GM19468 (cell line): ENCODE results near the gene TSBP1.
"Not testable (repeated sequence)": the region's sequence is repeated elsewhere in the genome, so short reads cannot be mapped to it uniquely, and the experiment has no call there.

ENCODE experiments used
- ATAC-seq: cut with Tn5 transposase; IDR thresholded peaks from one replicate; pipeline ENCODE4 v1.9.1; 2021; ENCODE audit warnings: mild to moderate bottlenecking, moderate library complexity, moderate number of reproducible peaks; ENCODE audit not compliant: unreplicated experiment; ENCODE audit errors: extremely low read depth

The TSBP1 gene

DNA sequence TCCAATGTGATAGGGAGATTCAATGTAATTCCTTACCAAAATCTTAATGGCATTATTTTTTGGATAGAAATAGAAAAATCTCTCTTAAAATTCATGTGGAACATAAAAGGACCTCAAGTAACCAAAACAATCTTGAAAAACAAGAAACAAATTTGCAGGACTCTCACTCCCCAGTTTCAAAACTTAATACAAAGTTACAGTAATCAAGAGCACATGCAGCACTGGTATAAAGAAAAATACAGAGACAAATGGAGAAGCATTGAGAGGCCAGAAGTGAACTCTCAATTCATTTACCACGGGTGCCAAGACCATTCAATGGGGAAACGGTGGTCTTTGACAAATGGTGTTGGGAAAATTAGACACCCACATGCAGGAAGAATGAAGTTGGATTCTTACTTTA is 7.8 kb upstream of the TSBP1 start:
- no peak for ATAC-seq

DNA sequence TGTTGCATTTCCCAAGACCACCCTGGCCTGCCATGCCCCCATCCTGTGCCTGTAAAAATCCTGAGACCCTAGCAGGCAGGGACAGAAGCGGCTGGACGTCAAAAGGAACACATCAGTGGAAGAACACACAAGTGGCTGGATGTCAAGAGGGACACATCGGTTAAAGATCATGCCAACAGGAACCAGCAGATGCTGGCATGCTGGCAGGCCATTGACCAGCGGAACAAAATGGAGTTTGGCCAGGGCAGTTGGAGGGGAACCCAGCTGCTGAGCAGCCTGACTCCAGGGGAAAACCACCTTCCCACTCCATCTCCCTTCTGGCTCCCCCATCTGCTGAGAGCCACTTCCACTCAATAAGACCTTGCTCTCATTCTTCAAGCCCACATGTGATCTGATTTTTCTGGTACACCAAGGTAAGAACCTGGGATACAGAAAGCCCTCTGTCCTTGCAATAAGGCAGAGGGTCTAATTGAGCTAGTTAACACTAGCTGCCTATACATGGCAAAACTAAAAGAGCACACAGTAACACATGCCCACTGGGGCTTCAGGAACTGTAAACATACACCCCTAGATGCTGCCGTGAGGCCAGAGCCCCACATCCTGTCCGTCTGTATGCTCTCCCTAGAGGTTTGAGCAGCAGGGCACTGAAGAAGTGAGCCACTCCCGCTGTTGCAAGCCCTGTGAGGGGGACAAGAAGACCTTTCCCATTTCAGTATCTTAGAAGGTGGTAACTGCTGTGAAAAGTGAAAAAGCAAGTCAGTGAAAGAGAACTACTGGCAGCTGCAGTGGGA is 4.2 kb upstream of the TSBP1 start:
- no peak for ATAC-seq

DNA sequence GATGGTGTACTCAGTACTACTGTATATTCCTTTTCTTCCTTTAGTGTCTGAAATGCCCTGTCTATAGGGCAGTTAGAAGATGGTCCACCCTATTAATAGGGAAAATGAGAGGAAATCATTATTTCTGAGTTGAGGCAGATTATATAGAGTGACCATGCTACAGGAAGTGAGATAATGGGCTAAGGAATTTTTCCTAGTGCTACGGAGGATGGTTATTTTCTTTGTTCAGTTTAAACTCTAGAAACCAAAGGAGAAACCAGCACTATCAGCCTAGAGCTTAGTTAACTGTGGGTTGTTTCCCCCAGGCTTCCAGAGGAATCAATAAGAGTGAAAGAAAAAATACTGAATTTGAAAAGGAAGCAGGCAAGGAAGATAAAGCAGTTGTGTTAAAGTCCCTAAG is 474 bp downstream of the TSBP1 start:
- ATAC-seq = no peak

DNA sequence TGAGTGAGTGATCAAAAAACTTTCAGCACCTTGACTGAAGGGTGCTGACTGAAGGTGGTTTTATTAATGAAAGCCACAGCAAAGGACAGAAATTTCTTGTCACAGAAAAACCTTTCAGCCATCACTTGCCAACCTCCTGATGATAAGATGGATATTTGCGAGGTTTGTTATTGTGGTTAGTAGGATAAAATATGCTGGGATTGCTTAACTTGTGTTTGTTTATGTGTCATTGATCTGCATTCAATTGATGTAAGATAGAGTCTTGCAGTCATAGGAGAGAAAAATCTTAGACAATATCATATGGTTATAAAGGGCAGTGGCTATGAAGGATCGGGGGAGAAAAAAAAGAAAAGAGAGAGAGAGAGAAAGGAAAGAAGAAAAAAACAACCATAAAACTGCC is 1.2 kb downstream of the TSBP1 start:
- ATAC-seq = no peak

DNA sequence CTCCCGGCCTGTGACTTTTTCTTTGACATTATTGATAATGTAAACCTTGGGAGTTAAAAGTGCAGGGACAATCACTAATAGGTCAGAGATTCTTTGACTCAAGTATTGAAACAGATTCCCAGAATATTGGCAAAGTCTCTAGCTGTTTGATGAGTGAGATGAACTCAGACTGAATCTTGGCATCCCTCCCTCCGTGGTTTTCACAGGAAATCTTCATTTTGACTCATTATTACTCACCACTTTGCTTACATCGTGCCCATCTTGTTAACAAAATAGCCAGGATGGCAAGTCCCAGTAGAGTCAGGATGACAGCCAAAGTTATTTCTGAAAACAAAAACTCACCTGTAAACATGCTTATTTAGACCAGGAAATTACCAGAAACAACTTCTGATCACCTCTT is 2.0 kb downstream of the TSBP1 start:
- no peak for ATAC-seq

DNA sequence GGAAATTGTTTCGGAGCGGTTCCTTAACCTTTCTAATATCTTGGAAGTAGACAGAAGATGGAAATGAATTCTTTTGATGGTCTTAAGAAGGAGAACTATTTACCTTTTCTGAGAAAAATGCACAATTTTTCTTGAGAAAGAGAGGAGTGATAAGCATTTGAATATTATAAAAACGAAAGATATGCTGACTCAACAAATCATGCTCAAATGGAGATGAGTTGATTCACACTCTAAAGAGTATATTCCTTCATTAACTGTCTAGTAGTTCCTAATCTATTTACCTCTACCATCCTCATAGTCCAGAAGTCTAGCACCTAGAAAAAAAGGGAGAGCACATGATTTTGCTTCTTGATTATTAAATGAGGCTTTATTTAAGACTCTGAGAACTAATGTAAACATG is 4.1 kb downstream of the TSBP1 start:
- no peak for ATAC-seq

DNA sequence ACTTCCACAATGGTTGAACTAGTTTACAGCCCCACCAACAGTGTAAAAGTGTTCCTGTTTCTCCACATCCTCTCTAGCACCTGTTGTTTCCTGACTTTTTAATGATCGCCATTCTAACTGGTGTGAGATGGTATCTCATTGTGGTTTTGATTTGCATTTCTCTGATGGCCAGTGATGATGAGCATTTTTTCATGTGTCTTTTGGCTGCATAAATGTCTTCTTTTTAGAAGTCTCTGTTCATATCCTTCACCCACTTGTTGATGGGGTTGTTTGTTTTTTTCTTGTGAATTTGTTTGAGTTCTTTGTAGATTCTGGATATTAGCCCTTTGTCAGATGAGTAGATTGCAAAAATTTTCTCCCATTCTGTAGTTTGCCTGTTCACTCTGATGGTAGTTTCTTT is 12.5 kb downstream of the TSBP1 start:
- ATAC-seq = not testable (repeated sequence)

DNA sequence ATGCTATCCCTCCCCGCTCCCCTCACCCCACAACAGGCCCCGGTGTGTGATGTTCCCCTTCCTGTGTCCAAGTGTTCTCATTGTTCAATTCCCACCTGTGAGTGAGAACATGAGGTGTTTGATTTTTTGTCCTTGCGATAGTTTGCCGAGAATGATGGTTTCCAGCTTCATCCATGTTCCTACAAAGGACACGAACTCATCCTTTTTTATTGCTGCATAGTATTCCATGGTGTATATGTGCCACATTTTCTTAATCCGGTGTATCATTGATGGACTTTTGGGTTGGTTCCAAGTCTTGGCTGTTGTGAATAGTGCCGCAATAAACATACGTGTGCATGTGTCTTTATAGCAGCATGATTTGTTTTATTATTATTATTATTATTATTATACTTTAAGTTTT is 13.2 kb downstream of the TSBP1 start:
- not testable (repeated sequence) for ATAC-seq

DNA sequence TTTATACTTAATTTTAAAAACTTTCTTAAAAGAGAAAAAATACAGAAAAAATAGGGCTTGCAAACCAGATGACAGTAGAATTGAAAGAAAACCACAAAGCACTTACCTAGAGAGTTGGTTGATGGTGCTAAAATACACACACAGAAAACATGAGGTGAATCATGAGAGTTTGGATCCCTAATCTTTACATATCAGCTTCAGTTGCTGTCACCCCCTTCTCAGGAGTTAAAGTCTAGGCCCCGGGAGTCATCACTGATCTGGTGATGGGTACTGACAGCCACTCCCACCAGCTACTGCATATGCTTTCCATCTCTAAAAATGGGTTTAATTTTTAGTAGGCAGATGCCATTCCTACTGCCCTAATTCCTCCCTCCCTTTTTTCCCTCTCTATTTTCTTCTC is 16.7 kb downstream of the TSBP1 start:
- ATAC-seq = no peak

DNA sequence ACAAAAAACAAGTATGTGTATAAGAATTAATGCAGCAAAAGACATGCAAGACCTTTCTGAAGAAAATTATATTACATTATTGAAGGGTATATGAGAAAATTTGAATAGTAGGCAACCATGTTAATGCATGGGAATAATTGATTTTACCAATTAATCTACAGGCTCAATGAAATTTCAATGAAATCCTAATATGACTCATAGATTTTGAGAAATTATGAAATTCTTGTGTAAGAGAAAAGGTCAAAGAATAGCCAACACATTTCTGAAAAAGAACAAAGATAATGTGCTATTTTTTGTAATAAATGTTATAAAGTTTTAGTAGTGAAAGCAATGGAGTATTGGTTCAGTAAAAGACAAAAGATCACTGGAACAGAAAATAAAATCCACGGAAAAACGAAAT is 18.4 kb downstream of the TSBP1 start:
- ATAC-seq = no peak

DNA sequence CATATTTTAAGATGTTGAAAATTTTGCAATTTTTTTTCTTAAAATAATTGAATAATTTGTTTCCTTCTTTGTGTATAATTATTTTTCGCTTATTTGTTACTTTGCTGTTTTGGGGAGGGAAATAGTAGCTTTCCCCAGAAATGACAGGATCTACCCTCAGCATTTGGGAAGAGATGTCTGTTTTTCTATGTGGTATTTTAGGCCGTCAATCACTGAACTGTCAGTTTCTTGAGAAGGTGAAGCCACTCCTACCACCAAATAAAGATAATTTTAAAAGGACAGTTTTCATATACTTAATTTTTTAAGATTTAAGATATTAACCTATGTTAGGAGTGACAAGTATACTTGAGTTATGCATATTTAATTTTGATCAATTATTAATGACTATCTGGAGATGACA is 31.5 kb downstream of the TSBP1 start:
- no peak for ATAC-seq

DNA sequence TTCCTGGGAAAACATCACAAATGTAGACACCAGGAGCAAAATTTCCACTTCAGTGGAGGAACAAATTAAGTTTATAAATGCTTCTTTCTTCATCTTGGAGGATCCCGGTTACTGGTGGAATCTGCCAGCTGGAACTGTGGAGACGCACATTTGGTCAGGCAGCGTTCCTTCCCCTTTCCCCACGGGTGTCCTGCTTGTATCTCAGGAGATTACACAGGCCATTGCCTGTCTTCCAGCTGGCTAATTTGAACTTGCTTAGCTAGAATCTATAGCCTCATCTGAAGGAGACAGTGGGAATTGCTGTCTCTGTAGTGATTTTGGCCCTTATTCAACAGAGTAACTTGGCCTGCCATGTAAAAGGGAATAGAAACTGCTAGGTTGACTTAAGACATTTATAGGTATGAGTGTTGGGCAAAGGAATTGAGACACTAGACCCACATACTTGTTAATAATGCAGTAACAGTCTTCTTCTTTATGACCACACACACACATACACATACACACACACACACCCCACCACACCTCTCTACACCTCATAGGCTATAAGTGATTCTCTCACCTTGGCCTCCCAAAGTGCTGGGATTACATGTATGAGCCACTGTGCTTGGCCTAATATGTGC is 34.4 kb downstream of the TSBP1 start:
- no peak for ATAC-seq

DNA sequence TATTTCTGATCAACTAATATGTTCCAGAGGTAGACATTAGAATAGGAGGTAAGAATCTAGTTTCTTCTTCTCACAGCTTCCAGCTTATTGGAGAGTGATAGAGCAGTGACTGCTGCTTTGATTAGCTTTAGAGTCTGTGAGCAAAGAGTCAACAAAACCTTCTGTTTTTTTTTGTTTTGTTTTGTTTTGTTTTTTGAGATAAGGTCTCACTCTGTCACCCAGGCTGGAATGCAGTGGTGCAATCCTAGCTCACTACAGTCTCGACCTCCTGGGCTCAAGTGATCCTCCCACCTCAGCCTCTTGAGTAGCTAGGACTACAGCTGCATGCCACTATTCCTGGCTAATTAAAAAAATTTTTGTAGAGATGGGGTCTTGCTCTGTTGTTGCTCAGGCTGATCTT is 39.3 kb downstream of the TSBP1 start:
- ATAC-seq = no peak

DNA sequence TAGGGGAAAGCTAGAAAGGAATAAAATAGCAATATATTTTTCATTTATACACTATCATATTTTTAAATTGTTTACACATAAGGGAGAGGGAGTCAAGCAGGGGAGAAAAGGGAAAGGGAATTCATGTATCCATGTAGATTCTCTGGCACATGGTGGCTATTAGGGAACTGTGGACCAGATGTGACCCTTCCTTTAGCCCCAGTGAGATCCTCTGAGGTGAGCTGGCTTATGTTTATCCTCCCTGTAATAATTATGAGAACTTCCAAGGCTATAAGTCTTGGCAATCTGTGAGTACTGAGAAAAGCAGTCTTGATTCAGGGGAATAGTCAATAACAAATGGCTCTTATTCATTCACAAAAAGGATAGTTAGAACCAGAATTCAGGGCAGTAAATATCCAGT is 42.6 kb downstream of the TSBP1 start:
- ATAC-seq = no peak

DNA sequence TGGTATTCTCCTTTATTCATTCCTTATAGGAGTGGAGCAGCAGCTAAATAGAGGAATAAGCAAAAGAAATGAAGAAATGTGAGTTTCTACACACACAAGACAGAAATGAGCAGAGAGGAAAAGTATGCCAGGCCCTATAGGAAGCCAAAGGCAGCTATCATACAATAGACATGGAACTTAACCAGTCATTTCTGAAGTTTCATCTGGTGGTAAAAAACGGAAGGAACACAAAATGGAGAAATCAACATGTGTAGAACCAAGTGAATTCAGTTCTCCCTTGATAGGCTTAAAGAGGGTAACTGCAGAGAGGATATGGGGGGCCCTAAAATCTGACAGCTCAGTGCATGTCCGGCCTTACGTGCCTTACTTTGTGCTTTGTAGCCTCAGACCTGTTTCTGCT is 44.6 kb downstream of the TSBP1 start:
- ATAC-seq = no peak

DNA sequence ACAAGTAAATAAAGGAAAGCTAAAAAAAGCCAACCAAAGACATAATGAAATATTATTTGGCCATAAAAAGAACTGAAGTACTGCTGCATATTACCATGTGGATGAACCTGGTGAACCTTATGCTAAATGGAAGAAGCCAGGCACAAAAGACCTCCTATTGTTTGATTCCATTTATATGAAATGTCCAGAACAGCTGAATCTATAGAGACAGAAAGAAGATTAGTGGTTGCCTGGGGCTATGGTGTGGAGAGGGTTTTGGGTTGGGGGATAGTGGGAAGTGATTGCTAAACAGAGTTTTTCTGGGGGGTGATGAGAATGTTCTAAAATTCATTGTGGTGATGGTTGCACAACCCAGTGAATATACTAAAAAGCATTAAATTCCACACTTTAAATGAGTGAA is 53.2 kb downstream of the TSBP1 start:
- ATAC-seq = no peak

DNA sequence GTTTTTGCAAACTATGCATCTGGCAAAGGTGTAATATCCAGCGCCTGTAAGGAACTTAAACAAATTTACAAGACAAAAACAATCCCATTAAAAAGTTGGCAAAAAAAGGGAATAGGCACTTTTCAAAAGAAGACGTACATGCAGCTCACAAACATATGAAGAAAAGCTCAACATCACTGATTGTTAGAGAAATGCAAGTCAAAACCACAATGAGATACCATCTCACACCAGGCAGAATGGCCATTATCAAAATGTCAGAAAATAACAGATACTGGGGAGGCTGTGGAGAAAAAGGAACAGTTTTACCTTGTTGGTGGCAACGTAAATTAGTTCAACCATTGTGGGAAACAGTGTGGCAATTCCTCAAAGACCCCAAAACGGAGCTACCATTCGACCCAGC is 54.2 kb downstream of the TSBP1 start:
- ATAC-seq = no peak

DNA sequence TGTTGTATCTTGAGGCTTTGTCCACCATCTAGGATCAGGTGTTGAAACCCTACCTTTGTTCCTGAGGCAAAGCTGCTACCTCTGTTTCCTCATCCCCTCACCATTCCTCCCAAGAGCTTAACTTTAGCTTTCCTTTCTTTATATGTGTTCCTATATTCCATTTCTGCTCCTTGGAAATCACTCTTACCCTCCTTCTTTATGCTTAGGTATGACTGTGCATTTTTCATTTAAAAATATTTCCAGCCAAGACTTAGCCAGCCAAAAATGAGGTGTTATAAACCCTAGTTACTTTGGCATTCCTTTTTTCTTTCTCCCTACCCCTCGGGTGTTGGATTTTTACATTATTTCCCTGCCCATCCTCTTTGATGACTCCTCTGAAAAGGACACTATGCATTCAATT is 57.7 kb downstream of the TSBP1 start:
- no peak for ATAC-seq

DNA sequence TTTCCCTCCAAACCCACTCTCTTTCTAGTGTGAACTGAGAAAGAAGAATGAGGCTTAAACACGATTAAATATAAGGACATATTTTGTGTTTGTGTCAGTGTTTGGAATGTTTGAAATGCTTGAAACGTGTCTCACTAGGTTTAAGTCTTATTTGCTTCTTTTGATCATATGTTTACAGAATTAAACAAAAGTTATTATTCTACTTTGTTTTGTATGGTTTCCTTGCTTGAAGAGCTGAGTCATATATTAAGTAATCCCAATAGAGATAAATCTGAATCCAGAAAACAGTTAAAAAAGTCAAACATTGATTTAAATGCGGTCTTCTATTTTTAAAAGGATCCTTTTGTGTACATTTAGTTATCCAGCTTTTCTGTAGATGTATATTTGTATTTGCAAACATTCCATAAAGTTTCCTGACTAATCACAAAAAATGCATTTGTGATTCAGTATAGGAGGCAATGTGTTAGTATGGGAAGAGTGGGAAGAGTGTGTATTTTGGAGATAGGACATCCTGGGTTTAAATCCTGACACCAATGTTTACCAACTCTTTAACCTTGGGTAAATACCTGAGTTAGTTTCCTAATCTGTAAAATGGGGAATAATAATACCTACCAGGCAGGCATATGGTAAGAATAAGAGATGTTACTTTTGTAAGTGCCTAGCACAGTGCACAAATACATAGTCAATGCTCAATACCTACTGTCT is 72.9 kb downstream of the TSBP1 start:
- no peak for ATAC-seq

DNA sequence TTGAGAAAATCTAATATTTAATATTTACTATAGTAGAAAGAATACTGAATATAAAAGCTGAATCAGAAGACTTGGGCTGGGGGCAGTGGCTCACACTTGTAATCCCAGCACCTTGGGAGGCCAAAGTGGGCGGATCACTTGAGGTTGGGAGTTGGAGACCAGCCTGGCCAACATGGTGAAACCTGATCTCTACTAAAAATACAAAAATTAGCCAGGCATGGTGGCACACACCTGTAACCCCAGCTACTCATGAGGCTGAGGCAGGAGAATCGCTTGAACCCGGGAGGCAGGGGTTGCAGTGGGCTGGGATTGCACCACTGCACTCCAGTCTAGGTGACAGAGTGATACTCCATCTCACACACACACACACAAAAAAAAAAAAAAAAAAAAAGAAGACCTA is 76.7 kb downstream of the TSBP1 start:
- ATAC-seq = not testable (repeated sequence)

DNA sequence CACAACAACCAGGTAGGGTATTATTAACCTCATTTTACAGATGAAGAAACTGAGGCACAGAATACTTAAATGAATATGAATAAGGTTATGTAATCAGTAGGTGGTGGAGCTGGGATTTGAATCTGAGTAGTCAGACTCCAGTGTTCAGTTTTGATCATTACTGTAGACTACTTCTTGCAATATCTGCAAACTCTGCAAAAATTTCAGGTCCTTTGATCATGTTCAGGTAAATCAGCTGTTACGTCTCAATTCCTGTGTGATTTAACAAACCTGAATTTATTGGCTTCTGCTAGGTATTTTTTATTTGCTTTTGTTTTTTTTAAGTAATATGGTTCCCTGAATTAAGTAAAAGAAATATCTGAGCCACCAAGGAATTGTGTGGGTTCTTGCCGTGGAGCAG is 77.1 kb downstream of the TSBP1 start:
- no peak for ATAC-seq

DNA sequence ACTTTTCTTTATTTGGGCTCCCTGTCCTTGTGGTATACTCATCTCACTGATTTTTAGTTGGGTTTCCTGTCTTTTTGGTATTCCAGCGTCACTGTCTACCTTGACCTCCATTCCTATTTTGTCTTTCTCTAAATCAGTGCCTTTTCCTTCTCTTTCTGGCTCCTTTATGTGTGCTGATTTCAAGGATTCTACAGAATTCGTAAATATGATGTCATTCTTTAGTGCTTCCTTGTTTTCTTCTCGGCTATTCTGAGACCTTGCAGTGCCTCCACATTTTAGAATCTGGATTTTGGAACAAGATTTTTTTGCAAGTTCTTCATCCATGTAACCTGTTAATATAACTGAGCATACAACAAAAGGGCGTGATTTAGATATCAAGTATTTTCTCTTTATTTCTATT is 78.0 kb downstream of the TSBP1 start:
- no peak for ATAC-seq
